Activated T-cell treated with anti-CD3 and anti-CD28 coated beads for 48 hours (primary cell): ENCODE results near the gene CPNE5.
"Not testable (repeated sequence)": the region's sequence is repeated elsewhere in the genome, so short reads cannot be mapped to it uniquely, and the experiment has no call there.

Experiments
- DNase-seq: peaks from one replicate; pipeline ENCODE4 v3.0.0-alpha.2; 2020; ENCODE audit warnings: low read depth

The CPNE5 gene

GRCh38 chr6:36814249-36814648, 25.0 kb downstream of the CPNE5 start:
- no peak for DNase-seq

DNA sequence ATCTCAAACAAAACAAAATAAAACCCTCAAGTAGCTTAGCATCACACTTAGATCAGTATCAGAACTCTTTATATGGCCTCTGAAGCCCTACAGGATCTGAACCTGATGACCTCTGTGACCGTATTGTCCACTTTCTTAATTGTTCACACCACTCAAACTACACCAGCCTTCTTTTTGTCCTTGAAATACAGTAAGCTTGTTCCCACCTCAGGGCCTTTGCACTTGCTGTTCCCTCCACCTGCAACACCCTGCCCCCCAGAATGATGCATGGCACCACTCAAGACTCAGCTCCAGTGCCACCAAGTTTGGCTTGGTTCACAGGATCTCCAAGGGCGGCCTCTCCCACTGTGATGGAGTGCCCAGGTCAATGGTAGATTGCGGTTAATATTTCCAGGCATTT, 25.7 kb downstream of the CPNE5 start:
- no peak for DNase-seq

- DNase-seq = not testable (repeated sequence)
Observed at GRCh38 chr6:36813047-36813446, 26.2 kb downstream of the CPNE5 start.

DNA sequence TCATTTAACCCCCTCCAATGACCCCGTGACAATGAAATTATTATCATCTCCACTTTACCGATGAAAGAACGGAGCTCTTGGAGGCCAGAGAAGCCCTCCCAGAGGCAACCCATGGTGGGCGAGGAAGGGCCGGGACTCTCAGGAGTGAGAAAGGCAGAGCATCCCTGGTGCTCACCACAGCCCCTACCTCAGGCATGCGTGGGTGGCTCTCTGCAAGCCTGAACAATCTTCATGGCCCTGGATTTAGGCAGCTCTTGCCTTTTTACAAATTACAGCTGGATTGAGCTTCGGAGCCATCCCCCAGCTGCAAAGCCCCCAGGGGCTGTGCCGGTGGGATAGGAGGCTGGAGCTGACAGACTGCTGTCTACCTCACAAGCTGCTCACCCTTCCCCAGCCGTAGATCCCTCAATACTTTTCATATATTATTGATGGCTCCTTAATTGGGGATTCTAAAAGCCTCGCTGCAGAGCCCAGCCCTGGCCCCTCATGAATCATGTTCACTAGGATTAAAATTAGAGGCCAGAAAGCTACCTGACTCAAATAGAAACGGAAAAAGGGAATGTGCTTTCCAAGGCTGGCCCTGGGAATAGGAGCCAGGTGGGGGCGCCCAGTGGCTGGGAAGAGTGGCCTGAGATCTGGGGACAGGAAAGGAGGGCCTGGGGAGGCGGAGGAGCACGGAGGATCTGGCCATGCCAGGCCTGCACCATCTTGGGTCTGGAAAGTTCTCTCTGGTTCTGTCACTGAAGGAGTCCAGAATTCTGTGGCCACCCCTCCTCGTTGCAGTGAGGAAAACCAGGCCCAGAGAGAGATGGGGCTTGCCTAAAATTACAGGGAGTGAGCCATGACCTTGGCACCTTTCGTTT, 29.1 kb downstream of the CPNE5 start:
- DNase-seq = no peak

DNA sequence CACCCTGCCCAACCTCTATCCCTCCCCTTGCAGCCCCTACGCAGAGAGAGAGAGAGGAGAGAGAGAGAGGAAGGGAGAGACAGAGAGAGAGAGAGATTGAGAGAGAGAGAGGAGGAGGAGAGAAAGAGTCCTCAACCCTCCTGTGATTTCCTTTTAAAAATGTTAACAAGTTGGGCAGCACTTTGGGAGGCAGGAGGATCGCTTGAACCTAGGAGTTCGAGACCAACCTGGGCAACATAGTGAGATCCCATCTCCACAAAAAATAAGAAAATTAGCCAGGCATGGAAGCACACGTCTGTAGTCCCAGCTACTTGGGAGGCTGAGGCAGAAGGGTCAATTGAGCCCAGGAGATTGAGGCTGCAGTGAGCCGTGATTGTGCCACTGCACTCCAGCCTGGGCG, 30.1 kb downstream of the CPNE5 start:
- no peak for DNase-seq

DNA sequence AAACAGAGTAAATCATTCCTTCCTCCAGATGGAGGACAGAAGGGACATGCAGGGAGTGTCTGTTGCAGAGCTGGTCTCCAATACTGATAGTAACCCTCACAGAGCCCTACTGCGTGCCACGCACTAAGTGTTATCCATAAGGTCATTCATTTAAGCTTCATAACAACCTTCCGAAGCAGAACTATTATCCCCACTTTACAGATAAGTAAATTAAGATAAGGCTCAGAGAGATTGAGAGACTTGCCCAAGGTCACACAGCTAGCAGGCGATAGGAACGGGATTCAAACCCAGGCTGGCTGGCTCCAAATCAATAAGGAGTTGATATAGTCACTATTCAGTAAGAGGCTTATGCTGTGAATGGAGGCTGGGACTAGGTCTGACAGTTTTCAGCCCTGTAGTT, 30.6 kb downstream of the CPNE5 start:
- no peak for DNase-seq

DNA sequence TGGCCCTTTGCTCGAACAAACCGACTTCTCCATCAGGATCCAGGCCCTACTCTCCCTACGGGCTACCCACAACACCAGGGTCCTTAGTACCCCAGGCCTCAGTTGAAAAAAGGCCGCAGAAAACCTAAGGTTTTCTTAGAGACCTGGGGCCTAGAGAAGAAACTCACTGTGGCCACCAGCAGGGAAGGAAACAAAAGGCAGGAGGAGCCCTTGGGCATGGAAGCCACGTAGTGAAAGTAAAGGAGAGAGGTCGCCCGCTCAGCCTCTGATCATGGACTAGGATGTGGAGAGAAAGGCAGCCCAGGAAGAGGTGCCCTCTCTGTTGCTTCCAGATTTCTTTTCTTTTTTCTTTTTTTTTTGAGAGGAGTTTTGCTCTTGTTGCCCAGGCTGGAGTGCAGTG, 31.5 kb downstream of the CPNE5 start:
- DNase-seq = no peak

DNA sequence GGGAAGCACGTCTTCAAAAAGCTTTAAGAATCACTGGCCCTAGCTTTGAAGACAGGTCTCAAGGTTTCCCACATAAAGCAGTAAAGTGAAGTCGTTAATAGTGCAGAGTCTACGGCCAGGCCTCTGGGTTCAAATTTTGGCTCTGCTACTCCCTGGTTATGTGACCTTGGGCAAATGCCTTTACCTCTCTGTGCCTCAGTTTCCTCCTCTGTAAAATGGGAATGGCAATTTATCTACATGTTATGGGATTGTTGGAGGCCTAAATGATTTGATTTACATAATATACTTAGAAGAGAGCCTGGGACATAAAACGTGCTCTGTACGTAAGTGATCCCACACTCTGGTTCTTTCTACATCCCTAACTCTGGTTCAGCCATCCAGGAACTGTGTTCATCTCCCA, 32.1 kb downstream of the CPNE5 start:
- DNase-seq = no peak

DNA sequence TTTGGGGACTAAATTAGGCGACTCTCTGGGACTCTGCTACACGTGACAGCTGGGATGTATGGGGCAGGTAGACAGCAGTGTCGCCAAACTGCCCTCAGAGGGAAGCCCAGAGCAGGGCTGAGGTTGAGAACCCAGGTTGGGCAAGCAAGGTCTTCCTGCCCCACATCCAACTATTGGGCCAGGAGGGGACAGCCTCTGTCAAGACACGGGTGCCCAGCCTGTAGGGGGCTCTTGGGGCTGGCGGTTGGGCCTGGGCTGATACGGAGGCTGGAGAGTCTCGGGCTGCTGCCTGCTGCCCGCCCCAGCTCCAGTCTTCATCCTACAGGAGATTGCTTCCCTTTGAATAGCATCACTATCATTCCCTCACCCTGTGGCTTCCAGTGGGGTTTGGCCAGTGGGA, 33.3 kb downstream of the CPNE5 start:
- DNase-seq = no peak

DNA sequence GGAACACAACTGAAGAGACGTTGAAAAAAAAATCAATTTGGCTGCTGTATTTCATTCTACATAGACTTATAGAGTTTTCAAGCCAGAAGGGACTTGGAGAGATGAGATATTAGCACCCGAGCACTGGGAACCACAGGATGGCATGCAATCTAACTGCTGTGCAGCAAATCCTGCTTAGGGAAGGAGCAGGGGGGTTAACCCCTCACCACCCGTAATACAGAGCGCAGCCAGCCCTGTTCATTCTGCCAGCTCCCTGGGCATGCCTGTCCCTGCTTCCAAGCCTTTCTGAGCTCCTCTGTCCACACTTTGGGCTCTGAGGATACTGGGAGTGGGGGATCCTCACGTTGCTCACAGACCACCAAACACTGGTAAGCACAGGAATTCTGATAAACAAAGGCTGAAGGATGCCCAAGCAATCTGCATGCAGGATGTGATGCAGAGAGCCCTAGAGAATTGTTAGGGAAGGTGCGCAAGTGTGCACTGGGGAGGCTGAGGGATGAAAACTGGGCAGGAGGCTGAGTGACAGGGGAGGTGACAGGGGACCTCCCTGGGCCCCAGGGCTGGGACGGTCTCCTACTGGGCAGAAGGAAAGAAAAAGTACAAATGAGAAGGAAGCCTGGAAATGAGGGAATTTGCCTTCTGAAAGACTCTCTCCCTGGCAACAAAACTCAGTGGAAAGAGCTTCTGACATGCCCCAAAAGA, 34.0 kb downstream of the CPNE5 start:
- no peak for DNase-seq

DNA sequence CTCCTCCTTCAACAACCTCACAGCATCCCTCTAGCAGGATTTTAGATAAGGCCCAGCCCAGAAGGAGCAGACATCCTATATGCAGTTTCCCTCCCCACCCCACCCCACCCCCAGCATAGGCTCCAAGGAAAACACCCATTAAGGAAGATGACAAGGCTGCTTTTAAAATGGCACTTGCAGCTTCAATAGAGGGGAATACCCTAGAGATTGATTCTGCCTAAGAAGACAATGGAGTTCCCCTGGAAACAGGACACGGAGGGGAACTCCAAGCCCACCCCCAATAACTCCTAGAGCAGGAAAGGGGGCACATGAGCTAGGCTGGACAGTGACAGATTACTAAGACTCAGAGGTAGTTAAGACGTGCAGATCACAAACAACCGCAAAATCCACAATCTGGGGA, 34.7 kb downstream of the CPNE5 start:
- DNase-seq = no peak

- no peak for DNase-seq
Observed at GRCh38 chr6:36803908-36804307, 35.3 kb downstream of the CPNE5 start.

DNA sequence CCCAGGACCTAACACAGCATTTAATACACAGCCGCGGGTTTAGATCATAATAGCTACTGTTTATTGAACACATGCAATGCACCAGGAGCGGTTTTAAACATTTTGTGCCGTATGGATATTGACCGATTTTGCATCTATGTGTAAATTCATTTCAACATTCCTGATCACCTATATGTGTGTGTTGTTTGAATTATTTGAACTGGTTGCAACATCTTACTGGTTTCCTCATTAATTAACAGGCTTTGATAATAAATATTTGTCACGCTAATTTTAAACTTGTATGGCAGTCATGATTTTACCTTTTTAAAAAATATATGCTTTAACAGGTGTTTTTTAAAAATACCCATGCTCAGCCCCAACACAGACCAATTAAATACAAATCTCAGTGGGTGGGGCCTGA, 35.8 kb downstream of the CPNE5 start:
- no peak for DNase-seq

DNA sequence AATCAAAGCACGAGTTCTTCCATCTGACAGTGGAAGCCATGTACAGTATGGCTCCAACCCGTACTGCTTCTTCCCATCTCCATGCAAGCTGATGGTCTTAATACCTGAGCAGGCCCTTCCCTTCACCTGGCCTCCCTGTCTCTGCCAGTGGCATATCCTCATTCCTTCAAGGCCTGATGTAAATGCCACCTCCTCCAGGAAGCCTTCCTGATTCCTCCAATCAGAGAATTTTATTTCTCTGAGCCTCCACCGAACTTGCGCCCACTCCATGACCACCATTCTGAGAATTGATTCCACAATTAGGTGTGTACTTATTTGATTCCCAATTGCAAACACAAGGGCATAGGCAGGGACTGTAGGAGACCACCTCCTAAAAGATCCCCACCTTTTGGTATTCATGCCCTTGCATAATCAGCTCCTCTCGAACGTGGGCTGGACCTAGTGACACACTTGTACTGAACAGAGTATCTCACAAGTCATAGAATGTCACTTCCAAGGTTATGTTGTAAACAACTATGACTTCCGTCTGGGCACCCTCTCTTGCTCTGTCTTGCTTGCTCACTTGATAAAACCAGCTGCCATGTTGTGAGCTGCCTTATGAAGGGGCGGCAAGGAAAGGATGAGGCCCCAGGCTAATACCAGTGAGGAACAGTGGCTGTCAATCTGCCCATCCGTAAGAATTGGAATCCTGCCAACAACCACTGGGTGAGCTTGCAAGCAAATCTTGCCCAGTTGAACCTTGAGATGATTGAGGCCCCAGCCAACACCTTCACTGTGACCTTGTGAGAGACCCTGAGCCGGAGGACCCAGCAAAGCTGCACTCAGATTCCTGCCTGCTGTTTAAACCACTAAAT, 38.8 kb downstream of the CPNE5 start:
- DNase-seq = no peak

GRCh38 chr6:36798852-36799251, 40.4 kb downstream of the CPNE5 start:
- DNase-seq = no peak

DNA sequence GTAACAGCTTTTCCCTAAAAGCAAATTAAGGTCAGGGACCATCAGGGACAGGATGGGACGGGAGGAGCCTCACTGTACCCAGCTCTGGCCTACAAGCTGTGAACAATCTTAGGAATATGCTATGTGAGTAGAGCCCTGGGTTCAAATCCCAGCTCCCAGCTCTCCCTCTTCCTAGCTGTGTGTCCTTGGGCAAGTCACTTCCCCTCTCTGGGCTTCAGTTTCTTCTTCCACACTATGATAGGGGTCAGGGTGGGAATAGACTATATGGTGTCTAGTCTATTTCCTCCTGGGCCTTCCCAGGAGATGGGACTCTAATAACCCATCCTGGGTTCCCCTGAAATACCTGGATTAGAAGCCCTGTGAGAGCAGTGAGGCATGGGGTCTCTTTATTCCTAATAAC, 41.6 kb downstream of the CPNE5 start:
- no peak for DNase-seq

DNA sequence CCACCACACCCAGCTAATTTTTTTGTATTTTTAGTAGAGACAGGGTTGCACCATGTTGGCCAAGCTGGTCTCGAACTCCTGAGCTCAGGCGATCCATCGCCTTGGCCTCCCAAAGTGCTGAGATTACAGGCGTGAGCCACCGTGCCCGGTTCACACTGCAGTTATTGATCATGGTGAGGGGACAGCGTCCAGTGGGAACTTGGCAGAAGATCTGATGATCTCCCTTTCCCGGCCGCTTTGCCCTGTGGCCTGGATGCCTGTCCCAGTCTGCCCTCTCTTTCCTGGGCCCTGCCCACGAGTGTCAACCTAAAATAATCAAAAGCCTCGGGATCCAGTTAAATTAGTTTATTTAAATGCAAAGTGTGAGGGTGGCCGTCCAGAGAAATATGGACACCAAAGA, 42.2 kb downstream of the CPNE5 start:
- DNase-seq = no peak

DNA sequence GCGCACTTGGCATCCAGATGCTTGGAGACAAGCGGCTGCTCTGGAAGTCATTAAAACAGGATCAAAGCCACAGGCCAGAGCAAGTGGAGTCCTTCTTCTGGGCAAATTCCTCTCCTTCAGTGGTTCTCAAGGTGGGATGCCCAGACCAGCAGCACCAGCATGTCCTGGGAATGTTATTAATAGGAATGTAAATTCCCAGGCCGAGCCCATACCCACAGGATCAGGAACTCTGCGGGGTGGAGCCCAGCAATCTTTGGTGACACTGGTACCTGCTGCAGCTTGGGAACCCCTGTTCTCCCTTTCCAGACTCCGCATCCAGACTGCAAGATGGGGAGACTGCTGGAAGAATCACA, 44.6 kb downstream of the CPNE5 start:
- DNase-seq = no peak

- DNase-seq = no peak
Observed at GRCh38 chr6:36793913-36794712, 45.1 kb downstream of the CPNE5 start.

- DNase-seq = no peak
Observed at GRCh38 chr6:36793296-36793912, 45.8 kb downstream of the CPNE5 start.

GRCh38 chr6:36791521-36792135, 47.6 kb downstream of the CPNE5 start:
- DNase-seq = no peak
